ENCODE data around the gene KNOP1.

KNOP1 gene

GRCh38 chr16:19717741-19718623, at the start of gene KNOP1, which contains the start of gene IQCK:
Gene KNOP1 (minus strand): TSS chr16:19718227. CDS start chr16:19715035, 3,192 bp downstream.
Gene IQCK (plus strand): TSS chr16:19718271. CDS start chr16:19718307, 36 bp downstream.
- peak; percentile 90 for DNase-seq (ENCODE audit: low read depth)

GRCh38 chr16:19767497-19767896, 49.5 kb upstream of the KNOP1 start:
- DNase-seq (ENCODE audit: low read depth) = no peak

- DNase-seq (ENCODE audit: low read depth) = no peak
Observed at GRCh38 chr16:19766988-19767387, 49.0 kb upstream of the KNOP1 start.

GRCh38 chr16:19766554-19766884, 48.5 kb upstream of the KNOP1 start:
- no peak for DNase-seq (ENCODE audit: low read depth)

- no peak for DNase-seq (ENCODE audit: low read depth)
Observed at GRCh38 chr16:19765860-19766553, 48.0 kb upstream of the KNOP1 start.

- DNase-seq (ENCODE audit: low read depth) = no peak
Observed at GRCh38 chr16:19760356-19761060, 42.5 kb upstream of the KNOP1 start.

GRCh38 chr16:19757762-19758595, 40.0 kb upstream of the KNOP1 start:
- DNase-seq (ENCODE audit: low read depth) = no peak

- DNase-seq (ENCODE audit: low read depth) = peak; percentile 8
Observed at GRCh38 chr16:19757026-19757425, 39.0 kb upstream of the KNOP1 start.

GRCh38 chr16:19755268-19755667, 37.2 kb upstream of the KNOP1 start:
- DNase-seq (ENCODE audit: low read depth) = no peak

- DNase-seq (ENCODE audit: low read depth) = no peak
Observed at GRCh38 chr16:19754644-19755036, 36.6 kb upstream of the KNOP1 start.

- peak; percentile 29 for DNase-seq (ENCODE audit: low read depth)
Observed at GRCh38 chr16:19753815-19754643, 36.0 kb upstream of the KNOP1 start.

- DNase-seq (ENCODE audit: low read depth) = no peak
Observed at GRCh38 chr16:19751478-19752385, 33.7 kb upstream of the KNOP1 start.

- no peak for DNase-seq (ENCODE audit: low read depth)
Observed at GRCh38 chr16:19749571-19750080, 31.6 kb upstream of the KNOP1 start.

GRCh38 chr16:19748389-19749168, 30.6 kb upstream of the KNOP1 start:
- DNase-seq (ENCODE audit: low read depth) = no peak

GRCh38 chr16:19746561-19746960, 28.5 kb upstream of the KNOP1 start:
- no peak for DNase-seq (ENCODE audit: low read depth)

- DNase-seq (ENCODE audit: low read depth) = peak; percentile 44
Observed at GRCh38 chr16:19745286-19746010, 27.4 kb upstream of the KNOP1 start.

GRCh38 chr16:19744670-19745069, 26.6 kb upstream of the KNOP1 start:
- DNase-seq (ENCODE audit: low read depth) = no peak

GRCh38 chr16:19743816-19744159, 25.8 kb upstream of the KNOP1 start:
- no peak for DNase-seq (ENCODE audit: low read depth)

Data from EH (cell line).